Peyer's patch (tissue), 4 donors: ENCODE data around the gene B3GNT4.

Source experiments
- CTCF ChIP-seq, 6 experiments: fragments of 450-650 bp in 4 of 6; fragments of 200-600 bp in 2 of 6; sonication (generic) in 1 of 6; IDR thresholded peaks; one replicate each; pipeline ENCODE4 v1.5.1; 2017 to 2019; ENCODE audit warnings: antibody characterized with exemption in 6 of 6, mild to moderate bottlenecking in 3 of 6, moderate library complexity in 1 of 6
- POLR2A ChIP-seq, 2 donors: fragments of 450-650 bp; IDR thresholded peaks; one replicate each; pipeline ENCODE4 v1.5.1; 2017; ENCODE audit warnings: antibody characterized with exemption in 2 of 2, mild to moderate bottlenecking in 2 of 2, moderate library complexity in 2 of 2

GRCh38 chr12:122185494-122186082 is 17.9 kb upstream of the B3GNT4 start:
- TF ChIP-seq CTCF (IDR thresholded peaks at IDR 0.05) (no peak), POLR2A (IDR thresholded peaks at IDR 0.05) (no peak)
